GM19025 (cell line): ENCODE results near the gene KRT86.

Source experiments
- ATAC-seq: cut with Tn5 transposase; IDR thresholded peaks from one replicate; pipeline ENCODE4 v1.9.1; 2021; ENCODE audit warnings: mild to moderate bottlenecking, low read depth, moderate library complexity; ENCODE audit not compliant: unreplicated experiment

Gene KRT86

GRCh38 chr12:52274521-52275120 is at the start of gene KRT86:
TSS of gene KRT86 (plus strand) at chr12:52274645. CDS start at chr12:52301917, 27,272 bp downstream.
- ATAC-seq: no peak

GRCh38 chr12:52225752-52226151 is 48.7 kb upstream of the KRT86 start:
- no peak for ATAC-seq

- ATAC-seq: no peak
Observed at GRCh38 chr12:52226446-52226845, 48.0 kb upstream of the KRT86 start.

- no peak for ATAC-seq
Observed at GRCh38 chr12:52227606-52228166, 46.8 kb upstream of the KRT86 start.

GRCh38 chr12:52228366-52228765 is 46.1 kb upstream of the KRT86 start:
- no peak for ATAC-seq

- no peak for ATAC-seq
Observed at GRCh38 chr12:52228931-52229330, 45.5 kb upstream of the KRT86 start.

GRCh38 chr12:52229836-52230343 is 44.6 kb upstream of the KRT86 start:
- no peak for ATAC-seq

- ATAC-seq: no peak
Observed at GRCh38 chr12:52230364-52231281, 43.8 kb upstream of the KRT86 start.

GRCh38 chr12:52231305-52232202 is 42.9 kb upstream of the KRT86 start:
- ATAC-seq: no peak

- ATAC-seq: no peak
Observed at GRCh38 chr12:52232203-52232673, 42.2 kb upstream of the KRT86 start.

- no peak for ATAC-seq
Observed at GRCh38 chr12:52232674-52233461, 41.6 kb upstream of the KRT86 start, which contains the start of gene KRT7. TSS of gene KRT7 (plus strand) at chr12:52233243. CDS start at chr12:52233297, 54 bp downstream.

GRCh38 chr12:52233462-52234207 is 40.8 kb upstream of the KRT86 start:
- ATAC-seq: no peak

- ATAC-seq: no peak
Observed at GRCh38 chr12:52234223-52234810, 40.1 kb upstream of the KRT86 start.

GRCh38 chr12:52235001-52235764 is 39.3 kb upstream of the KRT86 start:
- ATAC-seq: no peak

GRCh38 chr12:52235822-52236361 is 38.6 kb upstream of the KRT86 start:
- ATAC-seq: no peak

GRCh38 chr12:52236386-52237050 is 37.9 kb upstream of the KRT86 start:
- ATAC-seq: no peak
